ENCODE data around the gene FAM107A.

Gene FAM107A

DNA sequence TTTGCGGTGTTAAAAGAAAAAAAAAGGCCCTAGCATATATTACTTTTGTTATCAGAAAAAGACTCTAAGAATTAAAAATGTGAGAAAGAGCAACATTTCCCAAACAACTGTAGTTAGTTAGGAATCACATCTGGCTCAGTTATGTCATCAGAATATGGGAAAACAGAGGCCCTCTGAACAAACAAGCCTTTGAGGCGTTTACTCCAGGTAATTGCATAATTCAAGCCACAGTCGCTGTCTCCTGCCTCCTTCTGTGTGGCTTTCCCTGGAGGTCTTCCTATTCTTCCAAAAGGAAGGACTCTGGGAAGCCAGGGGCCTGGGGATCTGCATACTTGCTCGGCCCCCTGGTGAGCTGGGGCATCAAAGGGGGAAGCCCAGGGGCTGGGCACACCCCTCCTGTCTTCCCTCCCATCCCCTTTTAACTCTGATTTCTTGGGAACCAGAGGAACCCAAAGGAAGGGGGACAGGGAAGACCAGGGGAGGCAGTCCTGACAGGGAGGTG is 3.7 kb upstream of the FAM107A start:
- Mint-ChIP-seq H3K36me3 (no peaks in the 10 kb centered on the region), H3K4me1 (ENCODE audit: low read depth) (peaks cover 16% of the 10 kb centered on the region), H3K27me3 (peaks cover 9% of the 10 kb centered on the region), H3K27ac (no peak overlapping the region), H3K4me3 (no peak overlapping the region), H3K9me3 (ENCODE audit: low read depth) (no peaks in the 10 kb centered on the region)

DNA sequence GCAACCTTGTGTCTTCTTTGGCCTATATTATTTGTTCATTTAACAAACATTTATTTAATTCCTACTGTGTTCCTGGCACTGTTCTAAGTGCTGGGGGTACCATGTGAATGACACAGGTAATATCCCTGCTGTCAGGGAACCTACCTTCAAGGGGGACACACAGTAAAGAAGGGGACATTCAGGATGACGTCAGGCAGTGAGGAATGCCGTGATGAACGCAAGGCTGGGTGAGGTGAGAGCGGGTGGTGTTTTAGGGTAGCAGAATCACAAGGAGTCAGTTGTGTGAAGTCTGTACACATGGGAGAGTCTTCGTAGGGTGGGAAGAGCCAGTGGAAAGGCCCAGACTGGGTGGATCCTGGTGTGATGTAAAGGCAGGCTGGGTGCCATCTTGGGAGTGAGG is 1.7 kb upstream of the FAM107A start:
- Mint-ChIP-seq H3K4me1 (ENCODE audit: low read depth) (peaks cover 5% of the 10 kb centered on the region), H3K27ac (no peak overlapping the region), H3K27me3 (peaks cover 2% of the 10 kb centered on the region), H3K36me3 (no peaks in the 10 kb centered on the region), H3K9me3 (ENCODE audit: low read depth) (no peaks in the 10 kb centered on the region), H3K4me3 (no peak overlapping the region)

DNA sequence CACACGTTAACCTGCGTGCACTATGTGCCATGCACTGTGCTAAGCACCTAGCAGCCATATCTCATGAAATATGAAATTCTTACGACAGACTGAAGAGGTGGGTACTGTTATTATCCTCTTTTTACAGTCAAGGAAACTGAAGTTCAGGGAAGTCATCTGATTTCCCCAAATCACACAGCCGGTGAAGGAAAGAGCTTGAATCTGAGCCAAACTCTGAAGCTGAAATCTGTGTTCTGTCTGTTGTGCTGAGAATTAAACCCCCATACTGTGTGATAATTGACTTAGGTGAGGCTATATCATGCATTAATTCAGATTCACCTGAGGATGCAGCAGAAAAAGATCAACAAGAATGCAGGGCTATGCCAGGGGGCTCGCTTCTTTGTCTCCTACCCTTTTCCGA is 475 bp downstream of the FAM107A start:
- Mint-ChIP-seq H3K36me3 (no peaks in the 10 kb centered on the region), H3K4me3 (no peak overlapping the region), H3K9me3 (ENCODE audit: low read depth) (no peaks in the 10 kb centered on the region), H3K27ac (no peak overlapping the region), H3K4me1 (ENCODE audit: low read depth) (peaks cover 4% of the 10 kb centered on the region), H3K27me3 (peaks cover 2% of the 10 kb centered on the region)

DNA sequence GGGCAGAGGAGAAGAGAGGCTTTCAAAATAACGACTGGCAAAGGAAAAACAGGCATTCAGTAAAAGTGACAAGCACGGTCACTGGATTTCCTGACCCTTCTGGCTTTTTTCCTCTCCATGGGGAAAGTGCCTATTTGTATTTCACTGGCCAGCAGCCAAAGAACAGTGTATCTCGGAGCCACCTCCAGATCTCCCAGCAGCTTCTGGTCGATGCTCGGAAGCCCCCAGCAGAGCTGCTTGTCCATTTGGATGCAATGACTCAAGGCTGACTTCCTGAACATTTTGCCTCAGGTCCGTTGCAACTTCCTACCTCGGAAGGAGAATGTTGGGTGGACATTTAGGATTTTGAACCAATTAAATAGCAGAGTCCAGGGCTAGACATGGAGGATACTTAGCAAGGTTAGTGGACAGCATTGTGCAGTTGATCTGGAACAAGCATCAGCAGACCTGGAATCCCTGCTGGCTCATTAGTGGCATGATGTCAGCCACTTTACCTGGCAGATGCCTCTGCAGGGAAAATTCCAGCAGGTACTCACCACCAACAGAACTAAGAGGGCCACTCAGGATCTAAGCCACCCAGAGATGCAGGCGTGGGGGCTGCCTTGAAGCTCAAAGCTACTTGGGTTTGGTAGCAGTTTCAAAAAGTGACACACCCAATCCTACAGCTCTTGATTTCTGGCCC is 1.1 kb downstream of the FAM107A start:
- Mint-ChIP-seq H3K27me3 (peaks cover 2% of the 10 kb centered on the region), H3K36me3 (no peaks in the 10 kb centered on the region), H3K9me3 (ENCODE audit: low read depth) (no peaks in the 10 kb centered on the region), H3K27ac (no peak overlapping the region), H3K4me3 (no peak overlapping the region), H3K4me1 (ENCODE audit: low read depth) (no peaks in the 10 kb centered on the region)

- Mint-ChIP-seq H3K4me3 (no peak overlapping the region), H3K36me3 (no peaks in the 10 kb centered on the region), H3K9me3 (ENCODE audit: low read depth) (no peaks in the 10 kb centered on the region), H3K27me3 (peaks cover 2% of the 10 kb centered on the region), H3K27ac (no peak overlapping the region), H3K4me1 (ENCODE audit: low read depth) (no peaks in the 10 kb centered on the region)
Measured at GRCh38 chr3:58574682-58575081, 2.5 kb downstream of the FAM107A start.

- Mint-ChIP-seq H3K4me3 (no peak overlapping the region), H3K27me3 (peaks cover 2% of the 10 kb centered on the region), H3K36me3 (no peaks in the 10 kb centered on the region), H3K27ac (no peak overlapping the region), H3K4me1 (ENCODE audit: low read depth) (no peaks in the 10 kb centered on the region), H3K9me3 (ENCODE audit: low read depth) (no peaks in the 10 kb centered on the region)
Measured at GRCh38 chr3:58574106-58574505, 3.1 kb downstream of the FAM107A start.

DNA sequence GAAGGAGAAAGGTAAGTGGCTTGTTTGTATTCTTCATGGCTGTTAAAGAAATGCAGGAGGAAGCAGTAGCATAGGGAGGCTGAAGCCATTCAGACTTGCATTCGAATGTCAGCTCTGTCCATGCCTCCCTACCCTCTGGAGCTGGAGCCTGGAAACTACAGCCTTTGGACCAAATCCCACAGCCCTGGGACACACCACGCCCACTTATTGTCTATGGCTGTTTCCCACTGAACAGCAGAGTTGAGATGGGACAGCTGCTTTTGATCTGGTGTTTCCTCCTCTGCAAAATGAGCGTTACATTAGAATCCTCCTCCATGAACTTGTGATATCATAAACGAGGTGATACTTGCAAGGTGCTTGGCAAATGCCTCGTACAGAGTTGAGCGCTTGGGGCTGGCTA is 3.6 kb downstream of the FAM107A start:
- Mint-ChIP-seq H3K4me1 (ENCODE audit: low read depth) (peaks cover 2% of the 10 kb centered on the region), H3K36me3 (no peaks in the 10 kb centered on the region), H3K4me3 (no peak overlapping the region), H3K27ac (no peak overlapping the region), H3K27me3 (no peaks in the 10 kb centered on the region), H3K9me3 (ENCODE audit: low read depth) (no peaks in the 10 kb centered on the region)

GRCh38 chr3:58572634-58573230 is 4.5 kb downstream of the FAM107A start:
- H3K4me3 Mint-ChIP-seq: no peak overlapping the region
- no peaks in the 10 kb centered on the region for H3K27me3 Mint-ChIP-seq
- H3K9me3 Mint-ChIP-seq (ENCODE audit: low read depth): no peaks in the 10 kb centered on the region
- H3K4me1 Mint-ChIP-seq (ENCODE audit: low read depth): peaks cover 3% of the 10 kb centered on the region
- no peak overlapping the region for H3K27ac Mint-ChIP-seq
- no peaks in the 10 kb centered on the region for H3K36me3 Mint-ChIP-seq

GRCh38 chr3:58572013-58572633 is 5.1 kb downstream of the FAM107A start:
- no peaks in the 10 kb centered on the region for H3K36me3 Mint-ChIP-seq
- no peak overlapping the region for H3K4me3 Mint-ChIP-seq
- no peaks in the 10 kb centered on the region for H3K27me3 Mint-ChIP-seq
- H3K27ac Mint-ChIP-seq: no peak overlapping the region
- peaks cover 3% of the 10 kb centered on the region for H3K4me1 Mint-ChIP-seq (ENCODE audit: low read depth)
- no peaks in the 10 kb centered on the region for H3K9me3 Mint-ChIP-seq (ENCODE audit: low read depth)

DNA sequence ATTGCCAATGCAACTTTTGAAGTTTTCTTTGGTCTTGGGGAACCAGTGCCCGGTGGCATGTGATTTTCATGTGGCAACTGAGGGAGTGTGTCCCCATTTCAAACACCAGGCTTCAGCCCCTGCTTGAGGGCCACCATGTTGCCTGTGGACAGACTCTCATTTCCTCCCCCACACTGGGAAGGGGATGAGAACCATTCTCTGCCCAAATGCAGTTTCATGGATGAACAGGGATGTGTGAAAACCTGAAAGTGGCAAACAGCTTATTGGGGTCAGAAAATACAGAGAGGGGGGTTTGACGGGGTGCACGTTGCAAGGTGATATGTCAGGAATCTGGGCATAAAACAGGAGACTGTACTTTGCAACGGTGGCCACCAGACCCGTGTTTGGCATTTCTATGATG is 6.3 kb downstream of the FAM107A start:
- H3K27me3 Mint-ChIP-seq: no peaks in the 10 kb centered on the region
- no peaks in the 10 kb centered on the region for H3K36me3 Mint-ChIP-seq
- peaks cover 3% of the 10 kb centered on the region for H3K4me1 Mint-ChIP-seq (ENCODE audit: low read depth)
- H3K27ac Mint-ChIP-seq: no peak overlapping the region
- no peaks in the 10 kb centered on the region for H3K9me3 Mint-ChIP-seq (ENCODE audit: low read depth)
- H3K4me3 Mint-ChIP-seq: no peak overlapping the region

- no peaks in the 10 kb centered on the region for H3K9me3 Mint-ChIP-seq (ENCODE audit: low read depth)
- no peak overlapping the region for H3K27ac Mint-ChIP-seq
Measured at GRCh38 chr3:58569287-58570001, 7.7 kb downstream of the FAM107A start.

GRCh38 chr3:58568572-58569286 is 8.5 kb downstream of the FAM107A start:
- H3K36me3 Mint-ChIP-seq: no peaks in the 10 kb centered on the region
- no peaks in the 10 kb centered on the region for H3K9me3 Mint-ChIP-seq (ENCODE audit: low read depth)
- H3K27me3 Mint-ChIP-seq: no peaks in the 10 kb centered on the region
- peaks cover 3% of the 10 kb centered on the region for H3K4me1 Mint-ChIP-seq (ENCODE audit: low read depth)
- no peak overlapping the region for H3K27ac Mint-ChIP-seq
- peak overlapping the region; percentile 27 for H3K4me3 Mint-ChIP-seq

More at GRCh38 chr3:58569287-58570001, 7.7 kb downstream of the FAM107A start:
- no peak overlapping the region for H3K4me3 Mint-ChIP-seq
- H3K27me3 Mint-ChIP-seq: no peaks in the 10 kb centered on the region
- H3K36me3 Mint-ChIP-seq: no peaks in the 10 kb centered on the region
- peaks cover 3% of the 10 kb centered on the region for H3K4me1 Mint-ChIP-seq (ENCODE audit: low read depth)

GRCh38 chr3:58567251-58567515 is 10.0 kb downstream of the FAM107A start:
- no peak overlapping the region for H3K27ac Mint-ChIP-seq
- peaks cover 3% of the 10 kb centered on the region for H3K4me1 Mint-ChIP-seq (ENCODE audit: low read depth)
- H3K27me3 Mint-ChIP-seq: no peaks in the 10 kb centered on the region
- H3K36me3 Mint-ChIP-seq: no peaks in the 10 kb centered on the region
- no peaks in the 10 kb centered on the region for H3K9me3 Mint-ChIP-seq (ENCODE audit: low read depth)
- H3K4me3 Mint-ChIP-seq: no peak overlapping the region

- Mint-ChIP-seq H3K4me1 (ENCODE audit: low read depth) (peaks cover 3% of the 10 kb centered on the region), H3K36me3 (no peaks in the 10 kb centered on the region), H3K9me3 (ENCODE audit: low read depth) (no peaks in the 10 kb centered on the region), H3K27me3 (no peaks in the 10 kb centered on the region), H3K4me3 (no peak overlapping the region), H3K27ac (no peak overlapping the region)
Measured at GRCh38 chr3:58566398-58567250, 10.6 kb downstream of the FAM107A start.
